CD4-positive, alpha-beta memory T cell (primary cell): ENCODE results near the gene PPM1G. TPM values are rescaled to one million over a fixed set of nuclear protein-coding genes. Genes with fewer than 3 reads are reported as not detected.

Experiments used
- CTCF ChIA-PET: fragments of 350-600 bp; sonication (Branson Sonifier 250); formaldehyde crosslinking; loops from one replicate; lab custom pipeline; 2021; ENCODE audit warnings: inconsistent platforms; ENCODE audit not compliant: partially characterized antibody; lab: Charles Lee
- POLR2A ChIA-PET: fragments of 350-600 bp; sonication (Branson Sonifier 250); formaldehyde crosslinking; loops from one replicate; lab custom pipeline; 2021; ENCODE audit not compliant: partially characterized antibody; lab: Charles Lee
- DNase-seq, 5 donors: peaks; one replicate each; pipeline versions ENCODE4 v3.0.0 to v3.0.0-alpha.2; 2020 to 2022; ENCODE audit warnings: mixed read lengths in 1 of 5
- H3K27ac ChIP-seq: one replicate; pipeline ENCODE4 v1.7.0; 2013; ENCODE audit warnings: low read depth, low read length
- H3K27me3 ChIP-seq: 2 replicates; pipeline ENCODE4 v1.7.0; 2013; ENCODE audit warnings: mild to moderate bottlenecking, low read length, moderate library complexity; ENCODE audit not compliant: insufficient read depth
- H3K36me3 ChIP-seq: 2 replicates; pipeline ENCODE4 v1.7.0; 2013; ENCODE audit warnings: mild to moderate bottlenecking, low read length, moderate library complexity; ENCODE audit not compliant: insufficient read depth
- H3K4me1 ChIP-seq: 2 replicates; pipeline ENCODE4 v1.7.0; 2013; ENCODE audit warnings: mild to moderate bottlenecking, low read length, moderate library complexity; ENCODE audit not compliant: insufficient read depth
- H3K4me3 ChIP-seq, 2 donors: one replicate each; pipeline ENCODE4 v1.7.0; 2013; ENCODE audit warnings: low read length in 2 of 2, mild to moderate bottlenecking in 1 of 2
- H3K9me3 ChIP-seq, 2 donors: one replicate each; pipeline ENCODE4 v1.7.0; 2013; ENCODE audit warnings: low read length in 2 of 2, control low read depth in 1 of 2; ENCODE audit not compliant: control insufficient read depth in 1 of 2
- H3K27ac Mint-ChIP-seq, 7 donors: one replicate each; pipeline ENCODE4 v1.8.0; 2020 to 2021; ENCODE audit warnings: mixed read lengths in 7 of 7, mild to moderate bottlenecking in 6 of 7, inconsistent platforms in 3 of 7, moderate library complexity in 3 of 7
- H3K27me3 Mint-ChIP-seq, 2 donors: one replicate each; pipeline ENCODE4 v1.8.0; 2020 to 2021; ENCODE audit warnings: mixed read lengths in 2 of 2
- H3K36me3 Mint-ChIP-seq, 2 donors: one replicate each; pipeline ENCODE4 v1.8.0; 2020 to 2021; ENCODE audit warnings: mixed read lengths in 2 of 2, inconsistent platforms in 1 of 2, mild to moderate bottlenecking in 1 of 2
- H3K4me1 Mint-ChIP-seq, 4 donors: one replicate each; pipeline ENCODE4 v1.8.0; 2020 to 2021; ENCODE audit warnings: mixed read lengths in 4 of 4, mild to moderate bottlenecking in 1 of 4
- H3K4me3 Mint-ChIP-seq, 8 donors: one replicate each; pipeline ENCODE4 v1.8.0; 2020 to 2021; ENCODE audit warnings: mixed read lengths in 8 of 8, mild to moderate bottlenecking in 7 of 8, moderate library complexity in 6 of 8, inconsistent platforms in 3 of 8
- H3K9me3 Mint-ChIP-seq, 8 donors: one replicate each; pipeline ENCODE4 v1.8.0; 2020 to 2021; ENCODE audit warnings: mixed read lengths in 8 of 8, mild to moderate bottlenecking in 5 of 8, inconsistent platforms in 3 of 8, moderate library complexity in 1 of 8
- intact Hi-C: fragments of 100-400 bp; cut with micrococcal nuclease; formaldehyde crosslinking; loops from one replicate; pipeline ENCODE4 v1.15.1; 2023
- polyA plus RNA-seq, 2 donors: library from polyadenylated mRNA; unstranded; fragments of 300-500 nt; fragmentation: Illumina TruSeq; gene quantifications; one replicate each; pipeline ENCODE4 v1.2.3, GENCODE V29; 2021
- total RNA-seq, 2 experiments: library from RNA; stranded (reverse); gene quantifications; one replicate each; pipeline ENCODE4 v1.2.3, GENCODE V29; 2021

PPM1G gene
- total and polyA plus RNA-seq, 4 experiments from 2014 or later, result 53.8 to 99.4 (median 66.4) TPM

DNA sequence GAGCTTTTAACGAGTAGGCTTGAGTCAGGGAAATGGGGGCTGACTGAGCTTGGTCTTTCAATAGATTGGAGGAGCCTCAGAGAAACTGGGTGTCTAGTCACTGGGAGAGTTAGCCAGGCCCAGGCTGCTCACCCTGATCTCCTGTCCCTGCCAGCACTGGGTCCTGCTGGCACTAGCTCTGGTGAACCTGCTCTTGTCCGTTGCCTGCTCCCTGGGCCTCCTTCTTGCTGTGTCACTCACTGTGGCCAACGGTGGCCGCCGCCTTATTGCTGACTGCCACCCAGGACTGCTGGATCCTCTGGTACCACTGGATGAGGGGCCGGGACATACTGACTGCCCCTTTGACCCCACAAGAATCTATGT is 33.5 kb upstream of the PPM1G start:
- Histone ChIP-seq H3K4me3 (no peak overlapping the region), H3K27me3 (no peaks in the 10 kb centered on the region), H3K36me3 (peaks cover 35% of the 10 kb centered on the region), H3K4me1 (no peaks in the 10 kb centered on the region), H3K9me3 (no peaks in the 10 kb centered on the region), H3K27ac (no peak overlapping the region)
- ChIA-PET POLR2A (no interaction called here), CTCF (no interaction called here)
- Mint-ChIP-seq H3K9me3 (peaks cover 0 to 3% (median 0%) of the 10 kb centered on the region in 8 donors), H3K27me3 (no peaks in the 10 kb centered on the region), H3K4me1 (peaks cover 0 to 9% (median 5%) of the 10 kb centered on the region in 4 donors), H3K4me3 (peak overlapping the region in 1 of 8 donors; percentile 14), H3K36me3 (peaks cover 33 to 50% of the 10 kb centered on the region in 2 donors), H3K27ac (peak overlapping the region in 5 of 7 donors; percentile 48 to 88 (median 68))
- intact Hi-C loops, result no loop called here
- DNase-seq, result no peak

- POLR2A ChIA-PET, result no interaction called here
Measured at GRCh38 chr2:27441958-27442919, 32.8 kb upstream of the PPM1G start, which contains the start of gene KRTCAP3. Gene KRTCAP3, plus strand, starts transcription at chr2:27442381. Its CDS starts 32 bp downstream, at chr2:27442413.

GRCh38 chr2:27441226-27441926 is 32.0 kb upstream of the PPM1G start:
- no peak overlapping the region for H3K4me3 ChIP-seq
- H3K36me3 ChIP-seq, result peaks cover 45% of the 10 kb centered on the region
- CTCF ChIA-PET, result interaction anchor here (1.1 kb wide), 1 partner anchor 9 kb away, joined by 4 read pairs; no protein-coding TSS in a partner anchor
- H3K4me1 ChIP-seq, result no peaks in the 10 kb centered on the region
- peaks cover 44 to 58% of the 10 kb centered on the region in 2 donors for H3K36me3 Mint-ChIP-seq
- peak overlapping the region in 3 of 7 donors; percentile 23 to 67 (median 43) for H3K27ac Mint-ChIP-seq
- no peaks in the 10 kb centered on the region for H3K27me3 Mint-ChIP-seq
- no peaks in the 10 kb centered on the region for H3K9me3 ChIP-seq
- intact Hi-C loops, result no loop called here
- no peak overlapping the region for H3K27ac ChIP-seq
- H3K27me3 ChIP-seq, result no peaks in the 10 kb centered on the region
- H3K9me3 Mint-ChIP-seq, result peaks cover 0 to 3% (median 0%) of the 10 kb centered on the region in 8 donors
- H3K4me3 Mint-ChIP-seq, result no peak overlapping the region
- H3K4me1 Mint-ChIP-seq, result peaks cover 0 to 9% (median 5%) of the 10 kb centered on the region in 4 donors
- DNase-seq, result no peak
- POLR2A ChIA-PET, result no interaction called here

More at GRCh38 chr2:27441958-27442919, 32.8 kb upstream of the PPM1G start, which contains the start of gene KRTCAP3:
- H3K4me1 Mint-ChIP-seq, result peaks cover 0 to 9% (median 5%) of the 10 kb centered on the region in 4 donors
- DNase-seq, result peak; percentile 41 to 60 (median 49)
- intact Hi-C loops, result no loop called here
- Histone ChIP-seq H3K27ac (no peak within 1 kb of the TSS), H3K9me3 (no peaks in the 10 kb centered on the region), H3K4me3 (no peak within 1 kb of the TSS), H3K36me3 (peaks cover 37% of the 10 kb centered on the region), H3K4me1 (no peaks in the 10 kb centered on the region), H3K27me3 (no peaks in the 10 kb centered on the region)
- H3K27ac Mint-ChIP-seq, result peak within 1 kb of the TSS; percentile 23 to 88 (median 68)
- peaks cover 0 to 3% (median 0%) of the 10 kb centered on the region in 8 donors for H3K9me3 Mint-ChIP-seq
- peaks cover 36 to 50% of the 10 kb centered on the region in 2 donors for H3K36me3 Mint-ChIP-seq
- peak within 1 kb of the TSS in 1 of 8 donors; percentile 14 for H3K4me3 Mint-ChIP-seq
- H3K27me3 Mint-ChIP-seq, result no peaks in the 10 kb centered on the region
- CTCF ChIA-PET, result interaction anchor here (1.1 kb wide), 1 partner anchor 10 kb away, joined by 4 read pairs; no protein-coding TSS in a partner anchor

DNA sequence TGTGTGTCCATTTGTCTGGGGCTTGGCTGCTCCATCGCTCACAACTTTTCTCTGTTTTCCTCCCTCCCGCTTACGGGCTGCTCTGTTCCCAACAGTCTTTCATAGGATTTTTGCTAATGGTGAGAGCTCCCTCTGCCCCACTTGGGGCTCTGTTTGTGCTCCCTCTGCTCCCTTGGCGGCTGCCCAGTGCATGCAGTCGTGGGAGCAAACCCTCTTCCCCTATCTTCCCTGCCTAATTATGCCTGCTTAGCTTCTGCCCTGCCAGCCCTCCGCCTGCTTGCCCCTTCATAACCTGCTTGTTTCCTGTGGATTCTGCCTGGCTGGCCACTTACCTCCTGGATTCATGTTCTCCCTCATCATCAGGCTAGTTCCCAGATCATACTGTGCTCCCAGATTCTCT is 26.2 kb upstream of the PPM1G start:
- no peaks in the 10 kb centered on the region for H3K9me3 ChIP-seq
- ChIA-PET POLR2A (no interaction called here), CTCF (interaction anchor here (0.7 kb wide), 1 partner anchor 10 kb away, joined by 3 read pairs; no protein-coding TSS in a partner anchor)
- no peaks in the 10 kb centered on the region for H3K27me3 ChIP-seq
- peaks cover 23% of the 10 kb centered on the region for H3K4me1 ChIP-seq
- Mint-ChIP-seq H3K27ac (peak overlapping the region in 6 of 7 donors; percentile 32 to 86 (median 64)), H3K4me1 (peaks cover 15 to 26% (median 21%) of the 10 kb centered on the region in 4 donors), H3K9me3 (no peaks in the 10 kb centered on the region), H3K27me3 (no peaks in the 10 kb centered on the region), H3K36me3 (peaks cover 61 to 76% of the 10 kb centered on the region in 2 donors), H3K4me3 (no peak overlapping the region)
- intact Hi-C loops, result no loop called here
- H3K4me3 ChIP-seq, result no peak overlapping the region
- no peak overlapping the region for H3K27ac ChIP-seq
- H3K36me3 ChIP-seq, result peaks cover 67% of the 10 kb centered on the region
- DNase-seq, result no peak

DNA sequence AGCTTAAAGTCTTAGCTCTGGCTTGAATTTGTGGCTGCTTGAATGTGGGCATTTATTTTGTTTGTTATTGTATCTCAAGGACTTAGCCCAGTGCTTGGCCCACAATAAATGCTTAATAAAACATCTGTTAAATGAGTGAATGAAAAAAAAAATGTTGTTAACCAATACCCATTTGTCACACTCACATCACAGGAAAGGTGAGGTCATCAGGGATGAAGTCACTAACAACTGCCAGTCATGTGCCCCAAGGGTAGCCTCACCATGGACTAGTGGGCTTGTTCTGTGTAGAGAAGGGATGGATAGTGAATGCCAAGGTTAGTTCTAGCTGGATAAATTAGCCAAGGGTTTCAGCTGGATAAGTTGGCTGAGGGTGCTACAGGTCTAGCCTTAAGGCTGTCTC is 22.0 kb upstream of the PPM1G start:
- H3K36me3 Mint-ChIP-seq, result peaks cover 34 to 55% of the 10 kb centered on the region in 2 donors
- Histone ChIP-seq H3K4me1 (peaks cover 45% of the 10 kb centered on the region), H3K9me3 (no peaks in the 10 kb centered on the region), H3K27me3 (no peaks in the 10 kb centered on the region), H3K4me3 (no peak overlapping the region), H3K36me3 (peaks cover 35% of the 10 kb centered on the region), H3K27ac (no peak overlapping the region)
- no peaks in the 10 kb centered on the region for H3K9me3 Mint-ChIP-seq
- peak overlapping the region in 7 of 8 donors; percentile 21 to 87 (median 62) for H3K4me3 Mint-ChIP-seq
- ChIA-PET POLR2A (interaction anchor here (1.0 to 4.2 kb wide), 3 partner anchors 22 to 60 kb away, joined by 5 to 44 read pairs (median 14); partner anchors contain the start of genes PPM1G and ZNF513), CTCF (interaction anchor here (1.7 to 3.7 kb wide), 3 partner anchors 10 to 62 kb away, joined by 4 to 12 read pairs (median 11); partner anchors contain the start of genes EIF2B4, PPM1G and SNX17)
- H3K4me1 Mint-ChIP-seq, result peaks cover 29 to 50% (median 42%) of the 10 kb centered on the region in 4 donors
- H3K27ac Mint-ChIP-seq, result peak overlapping the region in 5 of 7 donors; percentile 68 to 98 (median 86)
- no peaks in the 10 kb centered on the region for H3K27me3 Mint-ChIP-seq
- intact Hi-C loops, result loop anchor here (1.0 kb wide), 1 partner anchor 152 kb away; the partner anchor contains the start of gene ZNF512
- peak in 1 of 5 donors; percentile 66 for DNase-seq

DNA sequence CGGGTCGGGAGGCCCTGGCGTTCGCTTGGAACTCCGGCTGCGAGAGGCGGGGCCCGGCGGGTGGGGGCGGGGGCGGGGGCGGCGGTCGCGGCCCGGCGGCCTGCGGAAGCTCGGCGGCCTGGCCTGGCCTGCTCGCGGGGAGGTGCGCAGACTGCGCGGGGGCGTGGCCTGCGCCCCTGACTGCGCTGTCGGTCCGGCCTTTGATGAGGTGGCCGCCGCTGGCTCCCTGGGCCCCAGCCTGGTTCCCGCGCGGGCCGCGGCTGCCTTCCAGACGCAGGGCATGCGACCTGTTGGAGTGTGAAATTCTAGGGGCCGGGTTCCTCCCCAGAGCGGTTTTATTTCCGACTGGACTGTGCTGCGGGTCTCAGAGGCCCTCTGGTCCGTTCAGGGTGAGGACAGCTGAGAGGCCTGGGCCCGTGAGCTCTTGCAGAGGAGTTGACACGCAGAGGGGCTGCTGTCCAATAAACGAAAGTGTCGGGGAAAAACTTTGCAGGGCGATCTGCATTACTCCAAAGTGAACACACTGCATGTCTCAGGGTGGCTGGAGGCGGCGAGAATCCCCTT is 19.7 kb upstream of the PPM1G start:
- Mint-ChIP-seq H3K36me3 (peaks cover 10 to 32% of the 10 kb centered on the region in 2 donors), H3K27ac (peak overlapping the region; percentile 92 to 98 (median 98)), H3K4me3 (peak overlapping the region; percentile 96 to 100 (median 98)), H3K9me3 (no peaks in the 10 kb centered on the region), H3K4me1 (peaks cover 28 to 50% (median 37%) of the 10 kb centered on the region in 4 donors), H3K27me3 (no peaks in the 10 kb centered on the region)
- Histone ChIP-seq H3K9me3 (no peaks in the 10 kb centered on the region), H3K4me1 (peaks cover 45% of the 10 kb centered on the region), H3K36me3 (peaks cover 11% of the 10 kb centered on the region), H3K4me3 (peak overlapping the region; percentile 64 to 76), H3K27me3 (no peaks in the 10 kb centered on the region), H3K27ac (peak overlapping the region; percentile 93)
- peak in 4 of 5 donors; percentile 57 to 71 (median 64) for DNase-seq
- intact Hi-C loops, result loop anchor here (1.0 to 5.0 kb wide), 8 partner anchors 20 to 342 kb away; partner anchors contain the start of genes ATRAID, EIF2B4, GTF3C2 and KHK
- CTCF ChIA-PET, result interaction anchor here (0.6 to 3.7 kb wide), 6 partner anchors 19 to 175 kb away, joined by 3 to 12 read pairs (median 3); partner anchors contain the start of genes EIF2B4, PPM1G and SNX17
- POLR2A ChIA-PET, result interaction anchor here (0.6 to 4.7 kb wide), 18 partner anchors 8 to 1441 kb away, joined by 3 to 82 read pairs (median 8); partner anchors contain the start of genes AGBL5, CCDC121, EIF2B4 and GPN1
